ENCODE data around the gene PTPRE. TPM values are rescaled to one million over a fixed set of nuclear protein-coding genes. Genes with fewer than 3 reads are reported as not detected.

PTPRE gene
- total and polyA plus RNA-seq, 2 experiments from 2014 or later, result 4.2 to 8.8 TPM

DNA sequence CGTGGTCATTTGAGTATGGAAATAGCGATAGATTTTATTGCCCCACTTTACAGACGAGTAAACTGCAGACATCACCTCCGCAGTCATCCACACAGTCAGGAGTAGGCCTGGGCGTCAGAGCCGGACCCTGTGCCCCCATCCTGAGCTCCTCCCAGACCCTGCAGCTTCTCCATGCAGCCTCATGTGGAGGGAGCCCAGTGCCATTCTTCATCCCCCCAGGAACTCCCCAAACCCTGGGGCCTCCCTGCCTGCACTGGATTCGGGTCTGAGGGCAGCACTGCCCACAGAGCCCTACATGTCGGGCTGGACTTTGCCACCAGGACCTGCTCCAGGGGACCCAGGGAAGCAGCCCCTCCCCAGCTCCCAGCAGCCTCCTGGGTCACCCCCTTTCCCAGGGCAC lies 118.5 kb downstream of the PTPRE start:
- TF ChIP-seq, protein P1, sequence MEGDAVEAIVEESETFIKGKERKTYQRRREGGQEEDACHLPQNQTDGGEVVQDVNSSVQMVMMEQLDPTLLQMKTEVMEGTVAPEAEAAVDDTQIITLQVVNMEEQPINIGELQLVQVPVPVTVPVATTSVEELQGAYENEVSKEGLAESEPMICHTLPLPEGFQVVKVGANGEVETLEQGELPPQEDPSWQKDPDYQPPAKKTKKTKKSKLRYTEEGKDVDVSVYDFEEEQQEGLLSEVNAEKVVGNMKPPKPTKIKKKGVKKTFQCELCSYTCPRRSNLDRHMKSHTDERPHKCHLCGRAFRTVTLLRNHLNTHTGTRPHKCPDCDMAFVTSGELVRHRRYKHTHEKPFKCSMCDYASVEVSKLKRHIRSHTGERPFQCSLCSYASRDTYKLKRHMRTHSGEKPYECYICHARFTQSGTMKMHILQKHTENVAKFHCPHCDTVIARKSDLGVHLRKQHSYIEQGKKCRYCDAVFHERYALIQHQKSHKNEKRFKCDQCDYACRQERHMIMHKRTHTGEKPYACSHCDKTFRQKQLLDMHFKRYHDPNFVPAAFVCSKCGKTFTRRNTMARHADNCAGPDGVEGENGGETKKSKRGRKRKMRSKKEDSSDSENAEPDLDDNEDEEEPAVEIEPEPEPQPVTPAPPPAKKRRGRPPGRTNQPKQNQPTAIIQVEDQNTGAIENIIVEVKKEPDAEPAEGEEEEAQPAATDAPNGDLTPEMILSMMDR (IDR thresholded peaks at IDR 0.05; ENCODE audit: low read depth, low read length), result no peak
- H3K27me3 ChIP-seq, result no peaks in the 10 kb centered on the region
- no peak overlapping the region for H3K27ac ChIP-seq
- H3K4me3 ChIP-seq, result no peak overlapping the region
- H3K4me1 ChIP-seq (ENCODE audit: low read depth), result peaks cover 15% of the 10 kb centered on the region
- no peak for DNase-seq (ENCODE audit: low read depth in 1 of 2, low spot score in 1 of 2)
- H3K36me3 ChIP-seq, result no peaks in the 10 kb centered on the region
- H3K9me3 ChIP-seq (ENCODE audit: low read depth), result no peaks in the 10 kb centered on the region

DNA sequence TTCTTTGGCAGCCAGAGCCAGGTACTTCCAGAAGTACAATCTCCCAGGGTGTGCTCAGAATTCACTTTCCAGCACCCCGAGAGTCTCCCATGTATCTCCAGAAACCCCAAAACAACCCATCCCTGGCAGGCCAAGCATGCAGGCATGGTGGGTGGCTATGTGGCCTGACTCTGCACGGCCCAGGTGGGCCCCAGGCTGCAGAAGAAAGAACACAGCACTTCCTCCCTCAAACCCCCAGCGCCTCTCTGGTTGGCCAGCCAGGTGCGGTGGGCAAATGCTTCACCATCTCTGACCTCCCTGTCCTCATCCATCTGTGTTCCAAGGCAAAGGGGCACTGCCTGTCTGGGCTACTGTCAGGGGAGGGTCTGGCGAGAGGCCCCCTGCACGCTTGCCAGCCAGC lies 119.0 kb downstream of the PTPRE start:
- no peak overlapping the region for H3K27ac ChIP-seq
- H3K9me3 ChIP-seq (ENCODE audit: low read depth), result no peaks in the 10 kb centered on the region
- H3K4me3 ChIP-seq, result no peak overlapping the region
- H3K36me3 ChIP-seq, result no peaks in the 10 kb centered on the region
- no peak for DNase-seq (ENCODE audit: low read depth in 1 of 2, low spot score in 1 of 2)
- no peaks in the 10 kb centered on the region for H3K27me3 ChIP-seq
- TF ChIP-seq, protein P1 (IDR thresholded peaks at IDR 0.05; ENCODE audit: low read depth, low read length), result no peak
- peaks cover 15% of the 10 kb centered on the region for H3K4me1 ChIP-seq (ENCODE audit: low read depth)

DNA sequence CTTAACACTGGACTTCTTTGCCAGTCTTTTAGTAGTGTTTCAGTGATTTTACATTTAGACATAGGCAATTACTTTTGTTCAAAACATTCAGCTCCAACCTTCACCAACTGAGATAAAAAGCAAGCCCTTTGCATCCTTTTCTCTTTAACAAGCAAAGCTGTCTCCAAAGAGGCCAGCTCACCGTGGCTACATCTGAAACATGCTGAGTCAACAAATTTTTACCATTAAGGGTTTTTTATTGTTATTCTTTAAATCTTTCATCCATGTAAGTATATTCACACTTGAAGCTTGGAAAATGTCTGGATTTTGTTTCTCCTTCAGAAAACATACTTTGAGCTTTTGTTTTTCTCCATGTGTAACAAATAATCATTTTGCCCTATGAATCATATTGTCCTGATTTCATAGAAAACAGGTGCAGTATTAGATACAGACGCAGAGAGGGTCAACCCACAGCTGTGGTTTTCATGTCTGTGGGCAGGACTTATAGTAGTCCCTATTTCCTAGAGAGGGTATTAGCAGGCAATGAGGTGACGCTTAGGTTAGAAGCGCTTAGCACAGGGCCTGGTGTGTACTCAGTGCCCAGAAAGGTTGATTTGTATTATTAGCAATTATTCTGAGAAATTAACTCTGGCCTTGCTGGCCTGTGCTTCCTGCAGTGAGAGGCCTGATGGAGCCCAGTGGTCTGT lies 119.9 kb downstream of the PTPRE start:
- Histone ChIP-seq H3K4me1 (ENCODE audit: low read depth) (peaks cover 15% of the 10 kb centered on the region), H3K36me3 (no peaks in the 10 kb centered on the region), H3K27me3 (no peaks in the 10 kb centered on the region), H3K27ac (no peak overlapping the region), H3K9me3 (ENCODE audit: low read depth) (no peaks in the 10 kb centered on the region), H3K4me3 (no peak overlapping the region)
- no peak for DNase-seq (ENCODE audit: low read depth in 1 of 2, low spot score in 1 of 2)
- TF ChIP-seq, protein P1 (IDR thresholded peaks at IDR 0.05; ENCODE audit: low read depth, low read length), result no peak

DNA sequence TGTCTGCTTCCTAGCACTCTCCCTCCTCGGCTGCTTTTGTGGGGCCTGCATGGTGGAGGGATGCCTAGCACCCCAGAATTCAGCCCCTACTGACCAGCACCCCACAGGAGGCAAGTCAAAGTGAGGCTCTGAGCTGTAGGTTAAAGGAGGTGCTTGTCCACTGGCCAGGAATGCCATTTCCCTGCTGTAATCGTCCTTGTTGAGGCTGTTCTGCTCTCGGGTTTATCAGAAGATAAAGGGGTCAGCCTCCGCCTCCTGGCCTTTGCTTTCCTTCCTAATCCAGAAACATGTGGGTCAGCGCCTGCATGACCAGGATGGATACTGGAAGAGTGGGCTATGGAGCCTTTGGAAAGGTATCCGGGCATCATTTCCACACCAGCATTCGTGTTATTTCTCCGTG lies 120.4 kb downstream of the PTPRE start:
- Histone ChIP-seq H3K4me3 (no peak overlapping the region), H3K36me3 (no peaks in the 10 kb centered on the region), H3K4me1 (ENCODE audit: low read depth) (peaks cover 15% of the 10 kb centered on the region), H3K9me3 (ENCODE audit: low read depth) (no peaks in the 10 kb centered on the region), H3K27ac (no peak overlapping the region), H3K27me3 (no peaks in the 10 kb centered on the region)
- DNase-seq (ENCODE audit: low read depth in 1 of 2, low spot score in 1 of 2), result peak in 1 of 2 donors; percentile 54
- TF ChIP-seq, protein P1 (IDR thresholded peaks at IDR 0.05; ENCODE audit: low read depth, low read length), result no peak

DNA sequence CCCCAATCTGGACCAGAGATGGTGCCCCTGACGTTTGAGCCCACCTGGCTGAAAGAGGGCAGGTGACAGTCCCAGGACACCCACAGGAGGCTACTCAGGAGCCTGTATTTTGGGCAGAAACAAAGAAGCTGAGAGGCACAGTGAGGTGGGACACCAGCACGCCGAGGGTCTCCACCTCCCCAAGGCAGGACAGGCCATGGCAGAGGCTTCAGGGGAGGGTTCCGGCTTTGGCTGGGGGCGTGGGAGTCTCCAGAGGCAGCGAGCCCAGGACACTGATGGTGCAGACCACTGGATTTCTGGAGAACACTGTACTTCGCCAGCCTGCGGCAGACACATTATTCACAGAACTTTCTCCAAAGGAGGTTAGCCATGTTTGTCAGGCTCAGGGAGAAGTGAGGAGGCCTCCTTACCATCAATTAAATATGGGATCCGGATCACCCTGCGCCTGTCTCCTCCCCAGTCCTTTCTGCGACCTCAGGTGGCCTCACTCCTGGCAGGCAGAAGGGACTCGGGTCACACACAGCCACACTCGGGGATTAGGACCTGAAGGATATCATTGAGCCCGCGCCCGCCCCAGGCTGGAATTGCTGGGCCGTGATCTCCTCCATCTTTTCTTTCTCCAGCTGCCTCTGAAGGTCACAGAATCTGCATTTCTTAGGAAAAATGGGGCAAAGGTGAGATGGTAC lies 121.1 kb downstream of the PTPRE start:
- H3K4me1 ChIP-seq (ENCODE audit: low read depth), result peaks cover 15% of the 10 kb centered on the region
- H3K4me3 ChIP-seq, result no peak overlapping the region
- no peaks in the 10 kb centered on the region for H3K36me3 ChIP-seq
- no peaks in the 10 kb centered on the region for H3K9me3 ChIP-seq (ENCODE audit: low read depth)
- no peak for DNase-seq (ENCODE audit: low read depth in 1 of 2, low spot score in 1 of 2)
- H3K27ac ChIP-seq, result no peak overlapping the region
- TF ChIP-seq, protein P1 (IDR thresholded peaks at IDR 0.05; ENCODE audit: low read depth, low read length), result no peak
- H3K27me3 ChIP-seq, result no peaks in the 10 kb centered on the region

All from cardiac muscle cell (in vitro differentiated cells and primary cell).